WTC11 (cell line): ENCODE data around the gene C9orf72. TPM values are rescaled to one million over a fixed set of nuclear protein-coding genes. Genes with fewer than 3 reads are reported as not detected.

Source experiments
- ATAC-seq: fragments of 200-7000 bp; cut with Tn5 transposase; 2 replicates; pipeline ENCODE4 v1.10.0; 2021; ENCODE audit warnings: mild to moderate bottlenecking, moderate library complexity
- CTCF ChIA-PET: fragments of 300-600 bp; sonication (Branson Sonifier 250); formaldehyde crosslinking; loops from one replicate; lab custom pipeline; 2021; ENCODE audit warnings: antibody characterized with exemption; lab: Charles Lee
- POLR2A ChIA-PET: fragments of 350-600 bp; sonication (Branson Sonifier 250); formaldehyde crosslinking; loops from one replicate; lab custom pipeline; 2021; ENCODE audit warnings: antibody characterized with exemption; lab: Charles Lee
- DNase-seq: peaks from one replicate; pipeline ENCODE4 v3.0.0; 2021; ENCODE audit warnings: low spot score
- H3K27ac Mint-ChIP-seq: 2 replicates; pipeline ENCODE4 v1.8.0; 2021; ENCODE audit warnings: mixed read lengths
- H3K27me3 Mint-ChIP-seq: 2 replicates; pipeline ENCODE4 v1.8.0; 2021; ENCODE audit warnings: low read depth, mild to moderate bottlenecking, moderate library complexity, mixed read lengths
- H3K36me3 Mint-ChIP-seq: 2 replicates; pipeline ENCODE4 v1.8.0; 2021; ENCODE audit warnings: mixed read lengths
- H3K4me1 Mint-ChIP-seq: 2 replicates; pipeline ENCODE4 v1.8.0; 2022; ENCODE audit warnings: mixed read lengths
- H3K4me3 Mint-ChIP-seq: 2 replicates; pipeline ENCODE4 v1.8.0; 2021; ENCODE audit warnings: mild to moderate bottlenecking, moderate library complexity, mixed read lengths
- H3K9me3 Mint-ChIP-seq: 2 replicates; pipeline ENCODE4 v1.8.0; 2021; ENCODE audit warnings: mixed read lengths
- ARID4B ChIP-seq: sonication (generic); formaldehyde crosslinking; IDR thresholded peaks from 2 replicates; pipeline ENCODE4 v1.8.0; 2023; ENCODE audit warnings: missing genetic modification reagents, mild to moderate bottlenecking, borderline replicate concordance
- CREB1 ChIP-seq: sonication (generic); formaldehyde crosslinking; IDR thresholded peaks from 2 replicates; pipeline ENCODE4 v1.8.0; 2023; ENCODE audit warnings: mild to moderate bottlenecking, missing genetic modification reagents
- FOXK1 ChIP-seq: sonication (generic); formaldehyde crosslinking; IDR thresholded peaks from 2 replicates; pipeline ENCODE4 v1.8.0; 2022; ENCODE audit warnings: mild to moderate bottlenecking, moderate library complexity, missing genetic modification reagents
- GABPB1 ChIP-seq: sonication (generic); formaldehyde crosslinking; IDR thresholded peaks from 2 replicates; pipeline ENCODE4 v1.8.1; 2023; ENCODE audit warnings: mild to moderate bottlenecking, missing genetic modification reagents
- IRF1 ChIP-seq: sonication (generic); formaldehyde crosslinking; IDR thresholded peaks from 2 replicates; pipeline ENCODE4 v1.8.0; 2023; ENCODE audit warnings: missing genetic modification reagents
- MAX ChIP-seq: sonication (generic); formaldehyde crosslinking; IDR thresholded peaks from 2 replicates; pipeline ENCODE4 v1.8.0; 2022; ENCODE audit warnings: mild to moderate bottlenecking, missing genetic modification reagents
- MYBL2 ChIP-seq: sonication (generic); formaldehyde crosslinking; IDR thresholded peaks from 2 replicates; pipeline ENCODE4 v1.8.1; 2023; ENCODE audit warnings: mild to moderate bottlenecking, moderate library complexity, missing genetic modification reagents
- OVOL2 ChIP-seq: fragments of 250-450 bp; sonication (Bioruptor Pico); IDR thresholded peaks from 2 replicates; pipeline ENCODE4 v1.9.0; 2021; ENCODE audit warnings: mild to moderate bottlenecking, borderline replicate concordance
- SMAD3 ChIP-seq: sonication (generic); formaldehyde crosslinking; IDR thresholded peaks from 2 replicates; pipeline ENCODE4 v1.8.0; 2022; ENCODE audit warnings: missing genetic modification reagents, mild to moderate bottlenecking, borderline replicate concordance
- TEAD4 ChIP-seq: sonication (generic); formaldehyde crosslinking; IDR thresholded peaks from 2 replicates; pipeline ENCODE4 v1.8.0; 2022; ENCODE audit warnings: mild to moderate bottlenecking, missing genetic modification reagents
- ZNF121 ChIP-seq: sonication (generic); formaldehyde crosslinking; IDR thresholded peaks from 2 replicates; pipeline ENCODE4 v1.8.0; 2023; ENCODE audit warnings: missing genetic modification reagents
- ZNF671 ChIP-seq: fragments of 250-450 bp; sonication (Bioruptor Pico); IDR thresholded peaks from 2 replicates; pipeline ENCODE4 v1.8.0; 2021; ENCODE audit warnings: mild to moderate bottlenecking
- total RNA-seq: library from RNA; stranded (reverse); gene quantifications from 3 replicates; pipeline ENCODE4 v1.2.3, GENCODE V29; 2021
- TF ChIP-seq, protein P1 (sequence below): sonication (generic); formaldehyde crosslinking; IDR thresholded peaks from 2 replicates; pipeline ENCODE4 v1.8.1; 2023; ENCODE audit warnings: mild to moderate bottlenecking, missing genetic modification reagents
- TF ChIP-seq, protein P2 (sequence below): sonication (generic); formaldehyde crosslinking; IDR thresholded peaks from 2 replicates; pipeline ENCODE4 v1.8.1; 2023; ENCODE audit warnings: mild to moderate bottlenecking, missing genetic modification reagents, borderline replicate concordance
- TF ChIP-seq, protein P3 (sequence below): fragments of 250-450 bp; sonication (Bioruptor Pico); IDR thresholded peaks from 2 replicates; pipeline ENCODE4 v1.8.0; 2021; ENCODE audit warnings: mild to moderate bottlenecking
- TF ChIP-seq, protein P4 (sequence below): sonication (generic); formaldehyde crosslinking; IDR thresholded peaks from 2 replicates; pipeline ENCODE4 v1.8.1; 2022; ENCODE audit warnings: mild to moderate bottlenecking, missing genetic modification reagents, moderate library complexity, borderline replicate concordance

The C9orf72 gene
- total RNA-seq, 1 experiment from 2014 or later = 21.5 TPM

DNA sequence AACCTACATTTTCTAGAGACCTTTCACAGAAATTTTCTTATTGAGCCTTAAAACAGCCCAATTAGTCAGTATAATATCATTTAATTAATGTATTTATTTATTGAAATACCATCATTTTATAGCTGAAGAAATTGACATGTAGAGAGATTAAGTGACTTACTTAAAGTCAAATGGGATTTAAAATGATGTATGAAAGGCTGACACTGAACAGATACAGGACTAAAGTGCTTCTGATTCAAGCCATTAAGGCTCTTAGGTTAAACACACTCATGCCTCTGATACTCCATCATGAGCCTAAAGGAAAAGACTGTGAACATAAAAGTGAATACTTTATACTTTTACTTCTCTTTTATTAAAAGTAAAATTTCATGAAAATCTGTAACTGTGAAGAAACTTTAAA, 12.8 kb downstream of the C9orf72 start:
- H3K4me1 Mint-ChIP-seq = no peaks in the 10 kb centered on the region
- peaks cover 35% of the 10 kb centered on the region for H3K36me3 Mint-ChIP-seq
- CTCF ChIA-PET = interaction anchor here (2.1 kb wide), 1 partner anchor 227 kb away, joined by 8 read pairs; no protein-coding TSS in a partner anchor
- no peak overlapping the region for H3K27ac Mint-ChIP-seq
- no peak for TF ChIP-seq OVOL2 (CRISPR knock-in tag)
- POLR2A ChIA-PET = interaction anchor here (0.7 kb wide), 1 partner anchor 245 kb away, joined by 3 read pairs; no protein-coding TSS in a partner anchor
- no peak overlapping the region for H3K4me3 Mint-ChIP-seq
- no peaks in the 10 kb centered on the region for H3K27me3 Mint-ChIP-seq
- no peaks in the 10 kb centered on the region for H3K9me3 Mint-ChIP-seq
- ATAC-seq (no peak), DNase-seq (no peak)

DNA sequence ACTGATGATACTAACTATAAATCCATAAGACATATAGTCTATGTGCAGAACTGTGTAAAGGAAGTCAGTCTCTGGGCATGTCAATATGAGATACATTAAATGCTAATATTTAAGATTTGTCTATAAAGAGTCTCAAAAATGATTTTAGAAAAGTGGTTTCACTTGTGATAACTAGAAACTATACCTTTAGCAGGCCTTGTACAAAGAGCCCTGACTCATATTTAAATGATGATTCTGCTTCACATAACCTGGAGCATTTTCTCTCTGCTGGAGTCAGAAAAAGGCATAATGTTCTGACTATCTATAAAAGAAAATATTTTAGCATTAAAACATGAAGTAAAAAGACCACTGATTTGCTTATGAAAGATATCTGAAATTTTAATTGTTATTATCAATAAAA, 15.0 kb downstream of the C9orf72 start:
- Mint-ChIP-seq H3K27me3 (no peaks in the 10 kb centered on the region), H3K9me3 (no peaks in the 10 kb centered on the region), H3K27ac (no peak overlapping the region), H3K4me1 (no peaks in the 10 kb centered on the region), H3K4me3 (no peak overlapping the region), H3K36me3 (peaks cover 36% of the 10 kb centered on the region)
- ChIA-PET POLR2A (no interaction called here), CTCF (no interaction called here)
- TF ChIP-seq ZNF671 (no peak), CREB1 (no peak), ZNF121 (no peak), TEAD4 (no peak), MYBL2 (CRISPR knock-in tag) (no peak), FOXK1 (no peak), IRF1 (CRISPR knock-in tag) (no peak), SMAD3 (CRISPR knock-in tag) (no peak), MAX (CRISPR knock-in tag) (no peak), GABPB1 (no peak), ARID4B (no peak)
- TF ChIP-seq, protein P1, sequence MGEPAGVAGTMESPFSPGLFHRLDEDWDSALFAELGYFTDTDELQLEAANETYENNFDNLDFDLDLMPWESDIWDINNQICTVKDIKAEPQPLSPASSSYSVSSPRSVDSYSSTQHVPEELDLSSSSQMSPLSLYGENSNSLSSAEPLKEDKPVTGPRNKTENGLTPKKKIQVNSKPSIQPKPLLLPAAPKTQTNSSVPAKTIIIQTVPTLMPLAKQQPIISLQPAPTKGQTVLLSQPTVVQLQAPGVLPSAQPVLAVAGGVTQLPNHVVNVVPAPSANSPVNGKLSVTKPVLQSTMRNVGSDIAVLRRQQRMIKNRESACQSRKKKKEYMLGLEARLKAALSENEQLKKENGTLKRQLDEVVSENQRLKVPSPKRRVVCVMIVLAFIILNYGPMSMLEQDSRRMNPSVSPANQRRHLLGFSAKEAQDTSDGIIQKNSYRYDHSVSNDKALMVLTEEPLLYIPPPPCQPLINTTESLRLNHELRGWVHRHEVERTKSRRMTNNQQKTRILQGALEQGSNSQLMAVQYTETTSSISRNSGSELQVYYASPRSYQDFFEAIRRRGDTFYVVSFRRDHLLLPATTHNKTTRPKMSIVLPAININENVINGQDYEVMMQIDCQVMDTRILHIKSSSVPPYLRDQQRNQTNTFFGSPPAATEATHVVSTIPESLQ (CRISPR knock-in tag) = no peak
- TF ChIP-seq, protein P2, sequence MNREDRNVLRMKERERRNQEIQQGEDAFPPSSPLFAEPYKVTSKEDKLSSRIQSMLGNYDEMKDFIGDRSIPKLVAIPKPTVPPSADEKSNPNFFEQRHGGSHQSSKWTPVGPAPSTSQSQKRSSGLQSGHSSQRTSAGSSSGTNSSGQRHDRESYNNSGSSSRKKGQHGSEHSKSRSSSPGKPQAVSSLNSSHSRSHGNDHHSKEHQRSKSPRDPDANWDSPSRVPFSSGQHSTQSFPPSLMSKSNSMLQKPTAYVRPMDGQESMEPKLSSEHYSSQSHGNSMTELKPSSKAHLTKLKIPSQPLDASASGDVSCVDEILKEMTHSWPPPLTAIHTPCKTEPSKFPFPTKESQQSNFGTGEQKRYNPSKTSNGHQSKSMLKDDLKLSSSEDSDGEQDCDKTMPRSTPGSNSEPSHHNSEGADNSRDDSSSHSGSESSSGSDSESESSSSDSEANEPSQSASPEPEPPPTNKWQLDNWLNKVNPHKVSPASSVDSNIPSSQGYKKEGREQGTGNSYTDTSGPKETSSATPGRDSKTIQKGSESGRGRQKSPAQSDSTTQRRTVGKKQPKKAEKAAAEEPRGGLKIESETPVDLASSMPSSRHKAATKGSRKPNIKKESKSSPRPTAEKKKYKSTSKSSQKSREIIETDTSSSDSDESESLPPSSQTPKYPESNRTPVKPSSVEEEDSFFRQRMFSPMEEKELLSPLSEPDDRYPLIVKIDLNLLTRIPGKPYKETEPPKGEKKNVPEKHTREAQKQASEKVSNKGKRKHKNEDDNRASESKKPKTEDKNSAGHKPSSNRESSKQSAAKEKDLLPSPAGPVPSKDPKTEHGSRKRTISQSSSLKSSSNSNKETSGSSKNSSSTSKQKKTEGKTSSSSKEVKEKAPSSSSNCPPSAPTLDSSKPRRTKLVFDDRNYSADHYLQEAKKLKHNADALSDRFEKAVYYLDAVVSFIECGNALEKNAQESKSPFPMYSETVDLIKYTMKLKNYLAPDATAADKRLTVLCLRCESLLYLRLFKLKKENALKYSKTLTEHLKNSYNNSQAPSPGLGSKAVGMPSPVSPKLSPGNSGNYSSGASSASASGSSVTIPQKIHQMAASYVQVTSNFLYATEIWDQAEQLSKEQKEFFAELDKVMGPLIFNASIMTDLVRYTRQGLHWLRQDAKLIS (CRISPR knock-in tag) = no peak
- TF ChIP-seq, protein P3, sequence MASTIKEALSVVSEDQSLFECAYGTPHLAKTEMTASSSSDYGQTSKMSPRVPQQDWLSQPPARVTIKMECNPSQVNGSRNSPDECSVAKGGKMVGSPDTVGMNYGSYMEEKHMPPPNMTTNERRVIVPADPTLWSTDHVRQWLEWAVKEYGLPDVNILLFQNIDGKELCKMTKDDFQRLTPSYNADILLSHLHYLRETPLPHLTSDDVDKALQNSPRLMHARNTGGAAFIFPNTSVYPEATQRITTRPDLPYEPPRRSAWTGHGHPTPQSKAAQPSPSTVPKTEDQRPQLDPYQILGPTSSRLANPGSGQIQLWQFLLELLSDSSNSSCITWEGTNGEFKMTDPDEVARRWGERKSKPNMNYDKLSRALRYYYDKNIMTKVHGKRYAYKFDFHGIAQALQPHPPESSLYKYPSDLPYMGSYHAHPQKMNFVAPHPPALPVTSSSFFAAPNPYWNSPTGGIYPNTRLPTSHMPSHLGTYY = no peak
- TF ChIP-seq, protein P4, sequence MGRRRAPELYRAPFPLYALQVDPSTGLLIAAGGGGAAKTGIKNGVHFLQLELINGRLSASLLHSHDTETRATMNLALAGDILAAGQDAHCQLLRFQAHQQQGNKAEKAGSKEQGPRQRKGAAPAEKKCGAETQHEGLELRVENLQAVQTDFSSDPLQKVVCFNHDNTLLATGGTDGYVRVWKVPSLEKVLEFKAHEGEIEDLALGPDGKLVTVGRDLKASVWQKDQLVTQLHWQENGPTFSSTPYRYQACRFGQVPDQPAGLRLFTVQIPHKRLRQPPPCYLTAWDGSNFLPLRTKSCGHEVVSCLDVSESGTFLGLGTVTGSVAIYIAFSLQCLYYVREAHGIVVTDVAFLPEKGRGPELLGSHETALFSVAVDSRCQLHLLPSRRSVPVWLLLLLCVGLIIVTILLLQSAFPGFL (CRISPR knock-in tag) = no peak
- DNase-seq (no peak), ATAC-seq (no peak)
